NCI-H2107 treated with DMSO at 0.1 percent for 48 hours (cell line): ENCODE measurements around the gene HSD17B12.
"Not testable (repeated sequence)": the region's sequence is repeated elsewhere in the genome, so short reads cannot be mapped to it uniquely, and the experiment has no call there.

Source experiments
- DNase-seq: peaks from one replicate; lab custom pipeline; 2025; ENCODE audit not compliant: unreplicated experiment; lab: John Stamatoyannopoulos, UW

HSD17B12 gene

GRCh38 chr11:43738600-43739409, 58.3 kb downstream of the HSD17B12 start:
- DNase-seq = peak; percentile 22

GRCh38 chr11:43746670-43747069, 66.1 kb downstream of the HSD17B12 start:
- no peak for DNase-seq

GRCh38 chr11:43747130-43747802, 66.7 kb downstream of the HSD17B12 start:
- DNase-seq = no peak

GRCh38 chr11:43748095-43748494, 67.6 kb downstream of the HSD17B12 start:
- no peak for DNase-seq

DNA sequence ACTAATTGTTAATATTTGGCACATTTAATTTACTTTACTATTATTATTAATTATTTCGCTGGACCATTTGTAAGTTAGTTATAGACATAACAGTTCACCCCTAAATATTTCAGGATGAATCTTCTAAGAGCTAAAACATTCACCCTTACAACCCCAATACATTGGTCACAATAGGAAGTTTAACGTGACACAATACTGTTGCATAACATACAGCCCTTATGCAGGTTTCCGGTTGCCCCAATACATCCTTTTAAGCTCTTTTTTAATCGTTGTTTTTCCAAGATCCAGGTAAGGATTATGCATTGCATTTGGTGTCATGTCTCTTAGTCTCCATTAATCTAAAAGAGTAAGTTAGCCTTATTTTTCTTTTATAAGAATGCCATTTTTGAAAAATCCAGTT, 71.2 kb downstream of the HSD17B12 start:
- DNase-seq = no peak

GRCh38 chr11:43756575-43756974, 76.0 kb downstream of the HSD17B12 start:
- no peak for DNase-seq

GRCh38 chr11:43758927-43759326, 78.4 kb downstream of the HSD17B12 start:
- no peak for DNase-seq

- DNase-seq = no peak
These were observed 80.4 kb downstream of the HSD17B12 start for GRCh38 chr11:43760902-43761301.

DNA sequence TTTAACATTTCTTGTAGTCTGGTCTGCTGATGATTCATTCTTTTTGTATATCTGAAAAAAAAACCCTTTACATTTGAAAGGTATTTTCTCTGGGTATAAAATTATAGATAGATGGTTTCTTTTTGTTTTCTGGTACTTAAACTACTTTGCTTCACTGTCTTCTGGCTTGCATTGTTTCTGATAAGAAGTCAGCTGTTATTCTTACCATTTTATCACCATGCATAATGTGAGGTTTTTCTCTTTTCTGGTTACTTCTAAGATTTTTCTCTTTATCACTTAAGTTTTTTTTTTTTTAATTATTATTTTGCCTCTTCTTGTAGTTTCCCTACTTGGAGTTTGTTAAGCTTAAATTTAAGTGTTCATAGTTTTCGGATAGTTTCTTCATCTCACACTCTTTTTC, 84.7 kb downstream of the HSD17B12 start:
- DNase-seq = no peak

DNA sequence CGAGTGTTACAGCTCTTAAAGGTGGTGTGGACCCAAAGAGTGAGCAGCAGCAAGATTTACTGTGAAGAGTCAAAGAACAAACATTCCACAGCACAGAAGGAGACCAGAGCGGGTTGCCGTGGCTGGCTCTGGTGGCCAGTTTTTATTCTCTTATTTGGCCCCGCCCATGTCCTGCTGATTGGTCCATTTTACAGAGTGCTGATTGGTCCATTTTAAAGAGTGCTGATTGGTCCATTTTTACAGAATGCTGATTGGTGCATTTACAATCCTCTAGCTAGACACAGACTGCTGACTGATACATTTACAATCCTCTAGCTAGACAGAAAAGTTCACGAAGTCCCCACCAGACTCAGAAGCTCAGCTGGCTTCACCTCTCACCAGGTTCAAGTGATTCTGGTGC, 88.1 kb downstream of the HSD17B12 start:
- not testable (repeated sequence) for DNase-seq

DNA sequence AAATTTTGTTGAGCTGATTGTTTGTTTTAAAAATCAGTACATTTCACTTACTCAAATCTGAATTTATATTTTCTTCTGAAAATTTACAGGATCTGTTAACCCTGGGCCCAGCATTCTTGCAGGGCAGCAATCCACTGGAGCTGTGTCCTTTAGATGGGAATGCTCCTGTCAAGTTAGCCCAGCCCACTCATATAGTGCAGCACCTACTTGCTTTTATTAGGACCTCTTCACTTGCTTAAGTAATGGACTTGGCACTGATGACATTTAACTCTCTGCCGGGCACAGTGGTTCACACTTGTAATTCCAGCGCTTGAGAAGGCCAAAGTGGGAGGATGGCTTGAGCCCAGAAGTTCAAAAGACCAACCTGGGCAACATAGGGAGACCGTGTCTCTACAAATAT, 89.6 kb downstream of the HSD17B12 start:
- DNase-seq = no peak

DNA sequence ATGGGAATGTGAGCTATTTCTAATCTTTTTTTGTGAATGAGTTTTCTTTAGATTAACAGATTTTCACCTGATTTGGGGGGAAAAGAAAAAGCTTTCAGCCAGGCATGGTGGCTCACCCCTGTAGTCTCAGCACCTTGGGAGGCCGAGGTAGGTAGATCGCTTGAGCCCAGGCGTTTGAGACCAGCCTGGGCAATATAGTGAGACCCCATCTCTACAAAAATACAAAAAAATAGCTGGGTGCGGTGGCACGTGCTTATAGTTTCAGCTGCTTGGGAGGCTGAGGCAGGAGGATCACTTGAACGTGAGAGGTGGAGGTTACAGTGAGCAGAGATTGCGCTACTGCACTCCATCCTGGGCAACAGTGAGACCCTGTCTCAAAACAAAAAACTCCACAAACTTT, 92.2 kb downstream of the HSD17B12 start:
- DNase-seq = no peak

DNA sequence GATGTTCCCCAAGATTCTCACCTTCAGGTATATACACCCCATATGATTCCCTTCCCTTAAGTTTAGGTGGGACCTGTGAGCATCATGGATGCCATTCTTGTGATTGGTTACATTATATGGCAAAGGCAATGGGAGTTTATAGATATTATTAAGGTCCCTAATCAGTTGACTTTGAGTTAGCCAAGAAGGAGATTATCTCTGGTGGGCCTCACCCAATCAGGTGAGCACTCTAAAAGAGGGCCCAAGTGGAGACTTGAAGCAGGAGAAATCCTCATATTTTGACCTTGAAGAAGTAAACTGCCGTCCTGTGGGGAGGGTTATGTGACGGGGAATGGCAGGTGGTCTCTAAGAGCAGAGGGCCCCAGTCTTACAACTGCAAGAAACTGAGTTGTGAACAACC, 94.2 kb downstream of the HSD17B12 start:
- no peak for DNase-seq

GRCh38 chr11:43779306-43779705, 98.8 kb downstream of the HSD17B12 start:
- no peak for DNase-seq

DNA sequence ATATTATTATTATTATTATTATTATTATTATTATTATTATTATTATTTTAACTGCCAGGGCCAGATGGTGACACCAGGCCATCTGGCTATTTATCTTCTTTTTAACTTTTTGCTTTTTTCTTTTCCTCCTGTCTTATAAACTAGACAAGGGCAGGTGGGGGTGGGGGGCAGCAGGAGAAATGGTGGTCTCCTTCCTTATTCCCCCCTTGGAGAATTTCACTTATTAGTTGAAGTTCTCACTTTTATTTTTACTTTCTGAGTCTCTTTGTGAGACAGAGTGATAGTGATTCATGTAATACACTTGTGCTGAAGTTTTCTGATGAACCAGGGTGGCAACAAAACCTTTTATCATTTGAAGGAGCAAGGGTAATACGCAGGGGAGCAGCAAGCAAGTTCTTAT, 103.8 kb downstream of the HSD17B12 start:
- no peak for DNase-seq

DNA sequence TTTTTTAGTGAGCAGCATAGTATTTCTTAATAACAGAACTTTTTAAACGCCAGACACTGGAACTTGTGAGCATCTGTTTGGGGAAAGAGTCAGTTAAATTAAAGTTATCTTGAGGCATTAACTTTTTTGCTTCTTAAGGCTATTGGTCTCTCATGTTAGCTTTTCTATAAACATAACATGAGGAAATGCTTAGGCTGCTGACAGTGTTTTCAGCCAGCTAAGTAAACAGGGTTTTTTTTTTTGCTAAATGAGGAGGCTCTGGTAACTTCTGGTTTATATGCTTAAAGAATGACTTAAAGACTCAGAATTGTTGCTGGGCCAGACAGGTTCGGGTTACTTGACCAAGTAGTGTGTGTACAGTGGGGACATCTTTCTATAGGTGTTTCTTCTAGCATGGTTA, 104.3 kb downstream of the HSD17B12 start:
- DNase-seq = no peak

DNA sequence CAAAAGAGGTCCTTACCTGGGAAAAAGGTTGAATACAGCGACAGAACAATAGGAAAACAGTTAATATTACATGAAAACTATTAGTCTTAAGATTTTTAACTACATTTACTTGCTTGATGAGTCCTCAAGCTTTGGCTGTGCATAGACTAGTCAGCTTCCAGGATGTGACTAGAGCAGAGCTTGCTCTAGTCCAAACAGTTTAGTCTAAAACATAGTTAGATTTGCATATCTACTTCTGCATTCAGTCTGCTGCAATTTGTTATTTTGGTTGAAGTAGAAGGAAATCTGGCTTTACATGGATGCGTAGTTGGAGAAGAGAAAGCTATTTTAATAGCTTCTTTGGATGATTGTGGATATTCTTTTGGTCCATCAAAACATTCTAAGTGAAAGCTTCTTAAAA, 104.8 kb downstream of the HSD17B12 start:
- DNase-seq = no peak

DNA sequence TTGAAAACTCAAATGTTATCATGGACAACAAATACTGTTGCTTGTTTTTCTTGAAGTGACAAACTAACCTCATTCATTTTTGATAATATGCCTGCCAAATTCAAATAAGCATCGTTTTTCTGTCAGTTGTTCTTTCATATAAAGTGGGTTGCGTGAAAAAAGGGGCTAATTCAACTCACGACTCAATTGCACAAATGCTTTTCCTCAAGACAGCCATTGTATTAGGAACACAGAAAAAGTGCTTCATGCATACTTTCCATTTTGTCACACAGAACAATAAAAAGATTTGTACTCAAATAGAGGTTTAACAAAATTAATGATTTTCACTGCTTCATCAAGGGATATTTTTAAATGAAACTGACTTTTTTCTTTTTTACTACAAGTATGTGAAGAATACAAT, 105.5 kb downstream of the HSD17B12 start:
- no peak for DNase-seq

DNA sequence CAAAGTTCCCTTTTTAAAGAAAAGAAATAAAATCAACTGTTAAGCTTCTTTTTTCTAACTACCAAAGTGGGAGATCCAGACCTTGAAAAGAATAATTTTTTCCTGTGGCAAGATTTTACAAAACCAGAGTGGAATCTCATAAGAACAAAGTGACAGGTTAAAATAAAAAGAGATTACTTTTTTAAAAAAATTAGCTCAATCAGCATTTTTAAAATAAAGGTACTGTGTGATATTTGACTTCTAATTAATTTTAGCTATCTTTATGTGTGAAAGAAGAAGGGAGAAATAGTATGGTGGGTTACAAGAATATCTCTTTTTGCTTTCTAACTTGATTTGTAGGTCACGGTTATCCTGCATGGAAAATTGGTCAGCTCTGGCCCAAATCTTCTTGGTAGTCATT, 107.3 kb downstream of the HSD17B12 start:
- DNase-seq = no peak

DNA sequence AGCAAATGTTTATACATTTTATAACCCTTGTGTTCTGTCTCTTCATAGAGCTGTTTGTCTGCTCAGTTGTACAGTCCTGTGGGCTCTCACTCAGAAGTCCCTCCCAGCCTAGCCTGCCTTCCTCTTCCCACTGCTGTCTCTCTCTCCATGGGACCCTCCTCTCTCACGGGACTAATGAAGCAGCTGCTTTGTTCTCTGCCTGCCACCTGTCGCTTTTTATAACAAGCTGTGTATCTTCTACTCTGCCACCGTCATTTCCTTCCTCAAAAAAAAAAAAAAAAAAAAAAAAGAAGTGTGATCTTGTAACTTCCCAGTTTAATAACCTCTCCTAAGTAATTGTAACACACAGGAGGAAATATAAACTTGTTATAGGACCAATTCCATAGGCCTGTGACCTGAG, 107.9 kb downstream of the HSD17B12 start:
- peak; percentile 16 for DNase-seq

DNA sequence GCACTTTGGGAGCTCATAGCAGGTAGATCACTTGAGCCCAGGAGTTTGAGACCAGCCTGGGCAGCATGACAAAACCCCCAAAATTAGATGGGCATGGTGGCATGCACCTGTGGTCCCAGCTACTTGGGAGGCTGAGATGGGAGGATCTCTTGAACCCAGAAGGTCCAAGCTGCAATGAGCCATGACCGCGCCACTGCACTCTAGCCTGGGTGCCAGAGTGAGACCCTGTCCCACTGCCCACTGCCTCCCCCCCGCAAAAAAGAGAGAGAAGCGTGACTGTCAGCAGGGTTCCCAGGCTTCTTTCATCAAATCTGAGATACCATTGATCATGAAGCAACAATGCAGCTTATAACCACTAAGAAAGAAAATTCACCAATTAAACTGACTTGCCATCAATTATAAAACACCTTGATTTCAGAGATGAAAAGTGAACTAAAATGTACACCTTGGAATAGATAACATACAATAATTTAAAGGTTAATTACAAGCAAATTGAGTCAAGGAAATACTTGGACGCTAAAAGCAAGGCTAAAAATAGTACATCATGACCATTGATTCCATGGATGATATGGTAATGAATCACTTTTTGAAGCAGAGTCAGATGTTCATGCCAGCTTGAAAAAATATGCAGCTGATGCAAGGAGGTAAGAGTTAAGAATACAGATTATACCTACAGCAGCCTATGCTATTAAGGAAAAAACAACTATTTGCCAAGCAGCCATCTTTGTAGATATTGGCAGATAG, 109.3 kb downstream of the HSD17B12 start:
- DNase-seq = no peak

DNA sequence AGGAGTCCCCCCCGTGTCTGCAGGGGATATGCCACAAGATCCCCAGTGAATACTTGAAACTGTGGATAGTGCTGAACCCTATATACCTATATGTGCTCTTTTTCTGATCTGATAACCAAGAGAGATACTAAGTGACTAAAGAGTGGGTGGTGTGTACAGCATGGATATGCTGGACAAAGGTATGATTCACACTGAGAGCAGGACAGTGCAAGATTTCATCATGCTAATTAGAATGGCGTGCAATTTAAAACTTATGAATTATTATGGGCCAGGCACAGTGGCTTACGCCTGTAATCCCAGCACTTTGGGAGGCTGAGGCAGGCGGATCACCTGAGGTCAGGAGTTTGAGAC, 109.9 kb downstream of the HSD17B12 start:
- no peak for DNase-seq
